ENCODE results near the gene ETV3L. TPM values are rescaled to one million over a fixed set of nuclear protein-coding genes. Genes with fewer than 3 reads are reported as not detected.
A peak's percentile ranks its signal among the peaks of the same experiment; 100 is the strongest.

ETV3L gene
- not detected for polyA plus RNA-seq (ENCODE audit: insufficient read length in 4 of 4)

GRCh38 chr1:157099633-157100009 lies at the start of gene ETV3L:
ETV3L (minus strand) TSS chr1:157099808; CDS start chr1:157099523, 285 bp downstream.
- no peak for DNase-seq (ENCODE audit: low read depth in 4 of 4, low spot score in 2 of 4)

- DNase-seq (ENCODE audit: low read depth in 4 of 4, low spot score in 2 of 4), result peak in 1 of 4 donors; percentile 26
Observed at GRCh38 chr1:157147906-157148700, 48.5 kb upstream of the ETV3L start.

GRCh38 chr1:157147037-157147436 lies 47.4 kb upstream of the ETV3L start:
- no peak for DNase-seq (ENCODE audit: low read depth in 4 of 4, low spot score in 2 of 4)

- no peak for DNase-seq (ENCODE audit: low read depth in 4 of 4, low spot score in 2 of 4)
Observed at GRCh38 chr1:157146244-157146643, 46.6 kb upstream of the ETV3L start.

GRCh38 chr1:157145076-157145475 lies 45.5 kb upstream of the ETV3L start:
- DNase-seq (ENCODE audit: low read depth in 4 of 4, low spot score in 2 of 4), result no peak

GRCh38 chr1:157144509-157144908 lies 44.9 kb upstream of the ETV3L start:
- DNase-seq (ENCODE audit: low read depth in 4 of 4, low spot score in 2 of 4), result no peak

GRCh38 chr1:157142765-157143423 lies 43.3 kb upstream of the ETV3L start:
- no peak for DNase-seq (ENCODE audit: low read depth in 4 of 4, low spot score in 2 of 4)

- no peak for DNase-seq (ENCODE audit: low read depth in 4 of 4, low spot score in 2 of 4)
Observed at GRCh38 chr1:157142201-157142600, 42.6 kb upstream of the ETV3L start.

- DNase-seq (ENCODE audit: low read depth in 4 of 4, low spot score in 2 of 4), result no peak
Observed at GRCh38 chr1:157141212-157141855, 41.7 kb upstream of the ETV3L start.

GRCh38 chr1:157140063-157140588 lies 40.5 kb upstream of the ETV3L start:
- DNase-seq (ENCODE audit: low read depth in 4 of 4, low spot score in 2 of 4), result no peak

GRCh38 chr1:157139052-157139715 lies 39.6 kb upstream of the ETV3L start:
- DNase-seq (ENCODE audit: low read depth in 4 of 4, low spot score in 2 of 4), result peak in 1 of 4 donors; percentile 37

- DNase-seq (ENCODE audit: low read depth in 4 of 4, low spot score in 2 of 4), result peak in 3 of 4 donors; percentile 72 to 90 (median 85)
Observed at GRCh38 chr1:157138220-157139051, 38.8 kb upstream of the ETV3L start, which contains the start of gene ETV3. ETV3 (minus strand) TSS chr1:157138395; CDS start chr1:157136352, 2,043 bp downstream.

- DNase-seq (ENCODE audit: low read depth in 4 of 4, low spot score in 2 of 4), result no peak
Observed at GRCh38 chr1:157137408-157138219, 38.0 kb upstream of the ETV3L start.

GRCh38 chr1:157137046-157137407 lies 37.4 kb upstream of the ETV3L start:
- DNase-seq (ENCODE audit: low read depth in 4 of 4, low spot score in 2 of 4), result no peak

- no peak for DNase-seq (ENCODE audit: low read depth in 4 of 4, low spot score in 2 of 4)
Observed at GRCh38 chr1:157136133-157136532, 36.5 kb upstream of the ETV3L start.

GRCh38 chr1:157135646-157136045 lies 36.0 kb upstream of the ETV3L start:
- no peak for DNase-seq (ENCODE audit: low read depth in 4 of 4, low spot score in 2 of 4)

GRCh38 chr1:157135070-157135469 lies 35.5 kb upstream of the ETV3L start:
- DNase-seq (ENCODE audit: low read depth in 4 of 4, low spot score in 2 of 4), result no peak

GRCh38 chr1:157134442-157134841 lies 34.8 kb upstream of the ETV3L start:
- DNase-seq (ENCODE audit: low read depth in 4 of 4, low spot score in 2 of 4), result no peak

GRCh38 chr1:157133426-157133825 lies 33.8 kb upstream of the ETV3L start:
- DNase-seq (ENCODE audit: low read depth in 4 of 4, low spot score in 2 of 4), result no peak
